K562 (cell line): ENCODE results near the gene GPR108. TPM values are rescaled to one million over a fixed set of nuclear protein-coding genes. Genes with fewer than 3 reads are reported as not detected.

Source experiments
- CHD4 ChIP-seq: fragments of 200-600 bp; sonication (generic); IDR thresholded peaks from 3 replicates; pipeline ENCODE4 v1.6.1; 2012; ENCODE audit warnings: low read depth, mild to moderate bottlenecking, mixed read lengths, low read length, inconsistent platforms; ENCODE audit not compliant: insufficient read depth, insufficient replicate concordance, poor library complexity, severe bottlenecking
- CREM ChIP-seq: IDR thresholded peaks from 2 replicates; pipeline ENCODE4 v1.6.1; 2014; ENCODE audit warnings: antibody characterized with exemption, low read depth
- CXXC5 ChIP-seq: fragments of 250-450 bp; sonication (Bioruptor Pico); IDR thresholded peaks from 2 replicates; pipeline ENCODE4 v1.8.0; 2022; ENCODE audit warnings: inconsistent platforms, mild to moderate bottlenecking, moderate library complexity
- FOXA3 ChIP-seq, 2 experiments: fragments of 450-650 bp in 1 of 2; sonication (generic) in 1 of 2; formaldehyde crosslinking; IDR thresholded peaks in 1 of 2; conservative IDR thresholded peaks in 1 of 2; 2 replicates each; pipeline versions ENCODE4 v1.4.0 to v1.8.0; 2020 to 2022; ENCODE audit warnings: mild to moderate bottlenecking in 2 of 2, missing genetic modification reagents in 1 of 2
- GTF2F1 ChIP-seq: IDR thresholded peaks from 2 replicates; pipeline ENCODE4 v1.6.1; 2011; ENCODE audit warnings: low read depth, low read length, improper control_type of control experiment
- HDAC1 ChIP-seq, 2 experiments: fragments of 450-650 bp; IDR thresholded peaks; 2 replicates each; pipeline ENCODE4 v1.6.1; 2016 to 2017; ENCODE audit warnings: inconsistent platforms in 1 of 2, mild to moderate bottlenecking in 1 of 2, moderate library complexity in 1 of 2
- L3MBTL2 ChIP-seq: fragments of 450-650 bp; IDR thresholded peaks from 2 replicates; pipeline ENCODE4 v1.6.1; 2016; ENCODE audit warnings: mild to moderate bottlenecking, moderate library complexity
- MECOM ChIP-seq: fragments of 250-450 bp; sonication (Bioruptor Pico); IDR thresholded peaks from 2 replicates; pipeline ENCODE4 v1.8.0; 2022; ENCODE audit warnings: inconsistent platforms
- SIN3A ChIP-seq, 2 experiments: fragments of 150-350 bp in 1 of 2; IDR thresholded peaks; 2 replicates each; pipeline ENCODE4 v1.6.1; 2011 to 2016; ENCODE audit warnings: borderline replicate concordance in 2 of 2, low read depth in 2 of 2, low read length in 2 of 2, mild to moderate bottlenecking in 2 of 2, moderate library complexity in 2 of 2; ENCODE audit not compliant: control insufficient read depth in 1 of 2
- SRSF3 ChIP-seq: fragments of 200-400 bp; formaldehyde crosslinking; IDR thresholded peaks from 2 replicates; pipeline ENCODE4 v1.6.1; 2016; ENCODE audit warnings: mild to moderate bottlenecking, low read length, moderate library complexity; ENCODE audit not compliant: insufficient read depth
- YY1 ChIP-seq, 3 experiments: IDR thresholded peaks; 2 replicates each; pipeline ENCODE4 v1.6.1; 2011; ENCODE audit warnings: low read length in 2 of 3, mild to moderate bottlenecking in 2 of 3, moderate library complexity in 2 of 3, borderline replicate concordance in 1 of 3, control low read depth in 1 of 3, low read depth in 1 of 3; ENCODE audit not compliant: insufficient read depth in 3 of 3, insufficient replicate concordance in 2 of 3, control insufficient read depth in 1 of 3, insufficient read length in 1 of 3; ENCODE audit errors: extremely low read depth in 1 of 3
- ZNF431 ChIP-seq: sonication (generic); formaldehyde crosslinking; IDR thresholded peaks from 2 replicates; pipeline ENCODE4 v1.8.0; 2022; ENCODE audit warnings: mild to moderate bottlenecking, missing genetic modification reagents
- polyA plus RNA-seq, 8 experiments: library from polyadenylated mRNA; depleted of rRNA in 4 of 8; stranded (reverse) in 5 of 8; unstranded in 3 of 8; fragments of >200 nt; fragmentation: Nextera tagmentation in 2 of 8; fragmentation: Illumina TruSeq in 1 of 8; extraction: Ambion mirVana in 2 of 8; extraction: Trizol in 1 of 8; gene quantifications; 2 replicates each; pipeline versions ENCODE4 v1.2.1 to v1.2.3, GENCODE V29; 2011 to 2014; ENCODE audit warnings: inconsistent platforms in 1 of 8, missing spikeins in 1 of 8
- total RNA-seq, 7 experiments: library from RNA; depleted of rRNA in 6 of 7; stranded (reverse); fragments of >200 nt in 6 of 7; fragmentation: Illumina TruSeq in 2 of 7; extraction: Trizol in 2 of 7; gene quantifications; 2 replicates each; pipeline versions ENCODE4 v1.2.1 to v1.2.3, GENCODE V29; 2011 to 2021; ENCODE audit warnings: low replicate concordance in 1 of 7
- TF ChIP-seq, protein P1 (sequence below): fragments of 450-650 bp; IDR thresholded peaks from 2 replicates; pipeline ENCODE4 v1.6.1; 2016; ENCODE audit warnings: mild to moderate bottlenecking, moderate library complexity
- TF ChIP-seq, protein P2 (sequence below): fragments of 450-650 bp; IDR thresholded peaks from 2 replicates; pipeline ENCODE4 v1.6.1; 2016; ENCODE audit warnings: antibody characterized with exemption

Gene GPR108
- total and polyA plus RNA-seq, 9 of the 15 experiments (the other 6 are each of a cell fraction or from before 2014, with no cell fraction given) = 2.4 to 33.2 (median 24.4) TPM

DNA sequence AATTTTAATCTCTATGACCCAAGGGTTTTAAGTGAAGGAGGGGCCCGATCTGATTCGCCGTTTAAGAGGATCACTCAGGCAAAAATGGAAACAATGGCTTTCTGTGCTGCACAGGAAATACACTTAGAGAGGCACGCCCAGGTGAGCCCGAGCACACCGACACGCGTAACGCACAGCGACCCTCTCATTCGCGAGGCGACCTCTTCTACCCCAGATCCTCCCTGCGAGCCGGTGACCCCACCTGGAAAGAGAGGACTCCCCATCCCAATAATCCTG lies 29.6 kb upstream of the GPR108 start (continued):
- TF ChIP-seq, protein P1, sequence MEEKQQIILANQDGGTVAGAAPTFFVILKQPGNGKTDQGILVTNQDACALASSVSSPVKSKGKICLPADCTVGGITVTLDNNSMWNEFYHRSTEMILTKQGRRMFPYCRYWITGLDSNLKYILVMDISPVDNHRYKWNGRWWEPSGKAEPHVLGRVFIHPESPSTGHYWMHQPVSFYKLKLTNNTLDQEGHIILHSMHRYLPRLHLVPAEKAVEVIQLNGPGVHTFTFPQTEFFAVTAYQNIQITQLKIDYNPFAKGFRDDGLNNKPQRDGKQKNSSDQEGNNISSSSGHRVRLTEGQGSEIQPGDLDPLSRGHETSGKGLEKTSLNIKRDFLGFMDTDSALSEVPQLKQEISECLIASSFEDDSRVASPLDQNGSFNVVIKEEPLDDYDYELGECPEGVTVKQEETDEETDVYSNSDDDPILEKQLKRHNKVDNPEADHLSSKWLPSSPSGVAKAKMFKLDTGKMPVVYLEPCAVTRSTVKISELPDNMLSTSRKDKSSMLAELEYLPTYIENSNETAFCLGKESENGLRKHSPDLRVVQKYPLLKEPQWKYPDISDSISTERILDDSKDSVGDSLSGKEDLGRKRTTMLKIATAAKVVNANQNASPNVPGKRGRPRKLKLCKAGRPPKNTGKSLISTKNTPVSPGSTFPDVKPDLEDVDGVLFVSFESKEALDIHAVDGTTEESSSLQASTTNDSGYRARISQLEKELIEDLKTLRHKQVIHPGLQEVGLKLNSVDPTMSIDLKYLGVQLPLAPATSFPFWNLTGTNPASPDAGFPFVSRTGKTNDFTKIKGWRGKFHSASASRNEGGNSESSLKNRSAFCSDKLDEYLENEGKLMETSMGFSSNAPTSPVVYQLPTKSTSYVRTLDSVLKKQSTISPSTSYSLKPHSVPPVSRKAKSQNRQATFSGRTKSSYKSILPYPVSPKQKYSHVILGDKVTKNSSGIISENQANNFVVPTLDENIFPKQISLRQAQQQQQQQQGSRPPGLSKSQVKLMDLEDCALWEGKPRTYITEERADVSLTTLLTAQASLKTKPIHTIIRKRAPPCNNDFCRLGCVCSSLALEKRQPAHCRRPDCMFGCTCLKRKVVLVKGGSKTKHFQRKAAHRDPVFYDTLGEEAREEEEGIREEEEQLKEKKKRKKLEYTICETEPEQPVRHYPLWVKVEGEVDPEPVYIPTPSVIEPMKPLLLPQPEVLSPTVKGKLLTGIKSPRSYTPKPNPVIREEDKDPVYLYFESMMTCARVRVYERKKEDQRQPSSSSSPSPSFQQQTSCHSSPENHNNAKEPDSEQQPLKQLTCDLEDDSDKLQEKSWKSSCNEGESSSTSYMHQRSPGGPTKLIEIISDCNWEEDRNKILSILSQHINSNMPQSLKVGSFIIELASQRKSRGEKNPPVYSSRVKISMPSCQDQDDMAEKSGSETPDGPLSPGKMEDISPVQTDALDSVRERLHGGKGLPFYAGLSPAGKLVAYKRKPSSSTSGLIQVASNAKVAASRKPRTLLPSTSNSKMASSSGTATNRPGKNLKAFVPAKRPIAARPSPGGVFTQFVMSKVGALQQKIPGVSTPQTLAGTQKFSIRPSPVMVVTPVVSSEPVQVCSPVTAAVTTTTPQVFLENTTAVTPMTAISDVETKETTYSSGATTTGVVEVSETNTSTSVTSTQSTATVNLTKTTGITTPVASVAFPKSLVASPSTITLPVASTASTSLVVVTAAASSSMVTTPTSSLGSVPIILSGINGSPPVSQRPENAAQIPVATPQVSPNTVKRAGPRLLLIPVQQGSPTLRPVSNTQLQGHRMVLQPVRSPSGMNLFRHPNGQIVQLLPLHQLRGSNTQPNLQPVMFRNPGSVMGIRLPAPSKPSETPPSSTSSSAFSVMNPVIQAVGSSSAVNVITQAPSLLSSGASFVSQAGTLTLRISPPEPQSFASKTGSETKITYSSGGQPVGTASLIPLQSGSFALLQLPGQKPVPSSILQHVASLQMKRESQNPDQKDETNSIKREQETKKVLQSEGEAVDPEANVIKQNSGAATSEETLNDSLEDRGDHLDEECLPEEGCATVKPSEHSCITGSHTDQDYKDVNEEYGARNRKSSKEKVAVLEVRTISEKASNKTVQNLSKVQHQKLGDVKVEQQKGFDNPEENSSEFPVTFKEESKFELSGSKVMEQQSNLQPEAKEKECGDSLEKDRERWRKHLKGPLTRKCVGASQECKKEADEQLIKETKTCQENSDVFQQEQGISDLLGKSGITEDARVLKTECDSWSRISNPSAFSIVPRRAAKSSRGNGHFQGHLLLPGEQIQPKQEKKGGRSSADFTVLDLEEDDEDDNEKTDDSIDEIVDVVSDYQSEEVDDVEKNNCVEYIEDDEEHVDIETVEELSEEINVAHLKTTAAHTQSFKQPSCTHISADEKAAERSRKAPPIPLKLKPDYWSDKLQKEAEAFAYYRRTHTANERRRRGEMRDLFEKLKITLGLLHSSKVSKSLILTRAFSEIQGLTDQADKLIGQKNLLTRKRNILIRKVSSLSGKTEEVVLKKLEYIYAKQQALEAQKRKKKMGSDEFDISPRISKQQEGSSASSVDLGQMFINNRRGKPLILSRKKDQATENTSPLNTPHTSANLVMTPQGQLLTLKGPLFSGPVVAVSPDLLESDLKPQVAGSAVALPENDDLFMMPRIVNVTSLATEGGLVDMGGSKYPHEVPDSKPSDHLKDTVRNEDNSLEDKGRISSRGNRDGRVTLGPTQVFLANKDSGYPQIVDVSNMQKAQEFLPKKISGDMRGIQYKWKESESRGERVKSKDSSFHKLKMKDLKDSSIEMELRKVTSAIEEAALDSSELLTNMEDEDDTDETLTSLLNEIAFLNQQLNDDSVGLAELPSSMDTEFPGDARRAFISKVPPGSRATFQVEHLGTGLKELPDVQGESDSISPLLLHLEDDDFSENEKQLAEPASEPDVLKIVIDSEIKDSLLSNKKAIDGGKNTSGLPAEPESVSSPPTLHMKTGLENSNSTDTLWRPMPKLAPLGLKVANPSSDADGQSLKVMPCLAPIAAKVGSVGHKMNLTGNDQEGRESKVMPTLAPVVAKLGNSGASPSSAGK = no peak
- TF ChIP-seq HDAC1 (IDR thresholded peaks at IDR 0.05) (0 out of 4 replicates have a peak, but pooled peaks of 1 of the 2 experiments have one; percentile 74), L3MBTL2 (peak; percentile 58), SRSF3 (no peak), FOXA3 (CRISPR knock-in tag; conservative IDR thresholded peaks at IDR 0.05 in 1 of 2, IDR thresholded peaks at IDR 0.05 in 1 of 2) (0 out of 4 replicates have a peak, but pooled peaks of 1 of the 2 experiments have one; percentile 46), MECOM (CRISPR knock-in tag) (0 out of 2 replicates have a peak, but pooled peaks have one; percentile 40), GTF2F1 (no peak), CREM (peak; percentile 21; the same call in 1 of the 2 replicates), SIN3A (IDR thresholded peaks at IDR 0.05; ENCODE audit: borderline replicate concordance in 2 of 2, control insufficient read depth in 1 of 2, low read depth in 2 of 2, low read length in 2 of 2) (peak in 1 of 2 experiments; percentile 52; a peak in 1 of 4 replicates), YY1 (IDR thresholded peaks at IDR 0.05; ENCODE audit: borderline replicate concordance in 1 of 3, control insufficient read depth in 1 of 3, extremely low read depth in 1 of 3, insufficient read depth in 3 of 3, insufficient read length in 1 of 3, insufficient replicate concordance in 2 of 3, low read depth in 1 of 3, low read length in 2 of 3) (peak in 2 of 3 experiments; percentile 19 to 29), CHD4 (no peak), CXXC5 (CRISPR knock-in tag) (0 out of 2 replicates have a peak, but pooled peaks have one; percentile 47), ZNF431 (0 out of 2 replicates have a peak, but pooled peaks have one; percentile 4)
- TF ChIP-seq, protein P2, sequence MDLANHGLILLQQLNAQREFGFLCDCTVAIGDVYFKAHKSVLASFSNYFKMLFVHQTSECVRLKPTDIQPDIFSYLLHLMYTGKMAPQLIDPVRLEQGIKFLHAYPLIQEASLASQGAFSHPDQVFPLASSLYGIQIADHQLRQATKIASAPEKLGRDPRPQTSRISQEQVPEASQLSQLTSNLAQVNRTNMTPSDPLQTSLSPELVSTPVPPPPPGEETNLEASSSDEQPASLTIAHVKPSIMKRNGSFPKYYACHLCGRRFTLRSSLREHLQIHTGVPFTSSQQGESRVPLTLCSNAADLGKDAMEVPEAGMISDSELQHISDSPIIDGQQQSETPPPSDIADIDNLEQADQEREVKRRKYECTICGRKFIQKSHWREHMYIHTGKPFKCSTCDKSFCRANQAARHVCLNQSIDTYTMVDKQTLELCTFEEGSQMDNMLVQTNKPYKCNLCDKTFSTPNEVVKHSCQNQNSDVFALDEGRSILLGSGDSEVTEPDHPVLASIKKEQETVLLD = 0 out of 2 replicates have a peak, but pooled peaks have one; percentile 16
